Measurements from ENCODE around the gene CHML.

DNA sequence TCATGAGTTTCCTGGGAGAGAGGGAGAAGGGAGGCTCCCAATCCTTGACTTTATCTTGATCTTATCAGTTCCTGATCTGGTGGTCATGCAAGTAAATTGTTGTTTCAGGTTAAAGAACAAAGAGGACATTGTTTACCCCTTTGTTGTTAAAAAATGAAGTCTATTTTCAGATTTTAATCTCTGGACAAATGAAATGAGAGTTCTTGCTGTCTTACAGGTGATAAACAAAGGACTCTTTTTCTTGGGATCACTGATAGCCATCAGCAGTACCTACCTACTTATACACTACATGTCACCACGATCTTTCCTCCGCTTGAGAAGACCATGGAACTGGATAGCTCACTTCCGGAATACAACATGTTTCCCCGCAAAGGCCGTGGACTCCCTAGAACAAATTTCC is 48.4 kb downstream of the CHML start:
- TF ChIP-seq, protein P1, sequence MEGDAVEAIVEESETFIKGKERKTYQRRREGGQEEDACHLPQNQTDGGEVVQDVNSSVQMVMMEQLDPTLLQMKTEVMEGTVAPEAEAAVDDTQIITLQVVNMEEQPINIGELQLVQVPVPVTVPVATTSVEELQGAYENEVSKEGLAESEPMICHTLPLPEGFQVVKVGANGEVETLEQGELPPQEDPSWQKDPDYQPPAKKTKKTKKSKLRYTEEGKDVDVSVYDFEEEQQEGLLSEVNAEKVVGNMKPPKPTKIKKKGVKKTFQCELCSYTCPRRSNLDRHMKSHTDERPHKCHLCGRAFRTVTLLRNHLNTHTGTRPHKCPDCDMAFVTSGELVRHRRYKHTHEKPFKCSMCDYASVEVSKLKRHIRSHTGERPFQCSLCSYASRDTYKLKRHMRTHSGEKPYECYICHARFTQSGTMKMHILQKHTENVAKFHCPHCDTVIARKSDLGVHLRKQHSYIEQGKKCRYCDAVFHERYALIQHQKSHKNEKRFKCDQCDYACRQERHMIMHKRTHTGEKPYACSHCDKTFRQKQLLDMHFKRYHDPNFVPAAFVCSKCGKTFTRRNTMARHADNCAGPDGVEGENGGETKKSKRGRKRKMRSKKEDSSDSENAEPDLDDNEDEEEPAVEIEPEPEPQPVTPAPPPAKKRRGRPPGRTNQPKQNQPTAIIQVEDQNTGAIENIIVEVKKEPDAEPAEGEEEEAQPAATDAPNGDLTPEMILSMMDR (IDR thresholded peaks at IDR 0.05): no peak
- TF ChIP-seq EZH2 (IDR thresholded peaks at IDR 0.05; ENCODE audit: borderline replicate concordance, insufficient read depth, low read depth, low read length, poor library complexity, severe bottlenecking): no peak
